ENCODE results near the gene NACA2.

GRCh38 chr17:61554209-61554608 lies 36.8 kb downstream of the NACA2 start:
- TF ChIP-seq, protein P1, sequence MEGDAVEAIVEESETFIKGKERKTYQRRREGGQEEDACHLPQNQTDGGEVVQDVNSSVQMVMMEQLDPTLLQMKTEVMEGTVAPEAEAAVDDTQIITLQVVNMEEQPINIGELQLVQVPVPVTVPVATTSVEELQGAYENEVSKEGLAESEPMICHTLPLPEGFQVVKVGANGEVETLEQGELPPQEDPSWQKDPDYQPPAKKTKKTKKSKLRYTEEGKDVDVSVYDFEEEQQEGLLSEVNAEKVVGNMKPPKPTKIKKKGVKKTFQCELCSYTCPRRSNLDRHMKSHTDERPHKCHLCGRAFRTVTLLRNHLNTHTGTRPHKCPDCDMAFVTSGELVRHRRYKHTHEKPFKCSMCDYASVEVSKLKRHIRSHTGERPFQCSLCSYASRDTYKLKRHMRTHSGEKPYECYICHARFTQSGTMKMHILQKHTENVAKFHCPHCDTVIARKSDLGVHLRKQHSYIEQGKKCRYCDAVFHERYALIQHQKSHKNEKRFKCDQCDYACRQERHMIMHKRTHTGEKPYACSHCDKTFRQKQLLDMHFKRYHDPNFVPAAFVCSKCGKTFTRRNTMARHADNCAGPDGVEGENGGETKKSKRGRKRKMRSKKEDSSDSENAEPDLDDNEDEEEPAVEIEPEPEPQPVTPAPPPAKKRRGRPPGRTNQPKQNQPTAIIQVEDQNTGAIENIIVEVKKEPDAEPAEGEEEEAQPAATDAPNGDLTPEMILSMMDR (IDR thresholded peaks at IDR 0.05): no peak
- TF ChIP-seq ZNF302 (CRISPR knock-in tag; IDR thresholded peaks at IDR 0.05): no peak
- TF ChIP-seq RNF2 (IDR thresholded peaks at IDR 0.05; ENCODE audit: borderline replicate concordance, low read depth): no peak
